ENCODE results near the gene FBLN2.

Gene FBLN2

GRCh38 chr3:13669457-13669856 is 120.5 kb downstream of the FBLN2 start:
- Histone ChIP-seq H3K4me1 (ENCODE audit: control insufficient read depth in 1 of 2, insufficient read depth in 2 of 2, low read length in 2 of 2) (no peaks in the 10 kb centered on the region), H3K4me2 (ENCODE audit: low read length) (no peak overlapping the region), H3K4me3 (ENCODE audit: low read depth, low read length) (no peak overlapping the region), H3K4ac (ENCODE audit: low read depth, low read length) (no peak overlapping the region), H3K18ac (ENCODE audit: low read length) (no peak overlapping the region), H4K91ac (ENCODE audit: low read depth, low read length) (no peak overlapping the region), H3K27ac (ENCODE audit: low read depth, low read length) (no peak overlapping the region), H2BK12ac (ENCODE audit: low read length) (no peak overlapping the region), H4K12ac (ENCODE audit: low read depth, low read length) (no peak overlapping the region), H3K36me3 (ENCODE audit: control insufficient read depth in 1 of 2, insufficient read depth in 2 of 2, low read length in 2 of 2) (no peaks in the 10 kb centered on the region), H4K8ac (ENCODE audit: low read depth, low read length) (no peak overlapping the region), H2BK5ac (ENCODE audit: low read depth, low read length, poor library complexity) (no peak overlapping the region), H2AK5ac (ENCODE audit: low read length) (no peak overlapping the region), H3K27me3 (ENCODE audit: insufficient read depth, low read length) (no peaks in the 10 kb centered on the region), H3K79me2 (ENCODE audit: control insufficient read depth, insufficient read depth, low read length, poor library complexity) (no peaks in the 10 kb centered on the region), H2AFZ (ENCODE audit: insufficient read depth, low read length, poor library complexity) (no peak overlapping the region), H2BK120ac (ENCODE audit: insufficient read depth, low read length, poor library complexity) (no peak overlapping the region), H3K9ac (ENCODE audit: low read length) (no peak overlapping the region), H3K79me1 (ENCODE audit: low read length) (no peaks in the 10 kb centered on the region), H3K9me3 (ENCODE audit: insufficient read depth, low read depth, low read length) (no peaks in the 10 kb centered on the region), H3K23ac (ENCODE audit: low read length) (no peak overlapping the region), H3K14ac (ENCODE audit: low read length) (no peak overlapping the region)
- no peak for DNase-seq
- WGBS (ENCODE audit: extremely low coverage, insufficient coverage, insufficient read length): no CpG with 5 or more reads among the region's 1 CpG

DNA sequence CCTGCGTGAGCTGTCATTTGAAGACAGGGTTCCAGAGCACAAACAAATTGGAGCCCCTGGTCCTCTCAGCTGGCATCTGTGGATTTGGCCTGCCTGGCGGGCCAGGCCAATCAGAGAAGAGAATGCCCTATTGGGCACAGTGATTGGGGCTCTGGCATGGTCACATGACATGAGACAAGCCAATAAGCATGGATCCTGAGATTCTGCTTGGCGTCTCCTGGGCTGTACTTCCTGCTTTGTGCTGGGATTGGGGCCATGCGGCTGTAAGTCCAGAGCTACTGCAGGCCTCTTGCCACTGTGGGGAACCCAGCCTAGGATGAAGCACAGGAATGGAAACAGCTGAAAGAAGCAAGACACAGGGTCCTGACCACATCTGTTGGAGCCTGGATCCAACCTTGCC is 121.4 kb downstream of the FBLN2 start:
- Histone ChIP-seq H3K9ac (ENCODE audit: low read length) (no peak overlapping the region), H3K79me2 (ENCODE audit: control insufficient read depth, insufficient read depth, low read length, poor library complexity) (no peaks in the 10 kb centered on the region), H2BK120ac (ENCODE audit: insufficient read depth, low read length, poor library complexity) (no peak overlapping the region), H3K27me3 (ENCODE audit: insufficient read depth, low read length) (no peaks in the 10 kb centered on the region), H3K14ac (ENCODE audit: low read length) (no peak overlapping the region), H4K12ac (ENCODE audit: low read depth, low read length) (no peak overlapping the region), H2AK5ac (ENCODE audit: low read length) (no peak overlapping the region), H3K4ac (ENCODE audit: low read depth, low read length) (no peak overlapping the region), H3K18ac (ENCODE audit: low read length) (no peak overlapping the region), H3K23ac (ENCODE audit: low read length) (no peak overlapping the region), H2BK12ac (ENCODE audit: low read length) (no peak overlapping the region), H2BK5ac (ENCODE audit: low read depth, low read length, poor library complexity) (no peak overlapping the region), H3K36me3 (ENCODE audit: control insufficient read depth in 1 of 2, insufficient read depth in 2 of 2, low read length in 2 of 2) (no peaks in the 10 kb centered on the region), H3K4me2 (ENCODE audit: low read length) (no peak overlapping the region), H3K4me1 (ENCODE audit: control insufficient read depth in 1 of 2, insufficient read depth in 2 of 2, low read length in 2 of 2) (no peaks in the 10 kb centered on the region), H3K27ac (ENCODE audit: low read depth, low read length) (no peak overlapping the region), H4K91ac (ENCODE audit: low read depth, low read length) (no peak overlapping the region), H4K8ac (ENCODE audit: low read depth, low read length) (no peak overlapping the region), H2AFZ (ENCODE audit: insufficient read depth, low read length, poor library complexity) (no peak overlapping the region), H3K9me3 (ENCODE audit: insufficient read depth, low read depth, low read length) (no peaks in the 10 kb centered on the region), H3K4me3 (ENCODE audit: low read depth, low read length) (no peak overlapping the region), H3K79me1 (ENCODE audit: low read length) (no peaks in the 10 kb centered on the region)
- no peak for DNase-seq
- WGBS (ENCODE audit: extremely low coverage, insufficient coverage, insufficient read length): no CpG with 5 or more reads among the region's 4 CpGs

GRCh38 chr3:13671482-13672233 is 122.7 kb downstream of the FBLN2 start:
- H3K36me3 ChIP-seq (ENCODE audit: control insufficient read depth in 1 of 2, insufficient read depth in 2 of 2, low read length in 2 of 2): no peaks in the 10 kb centered on the region

GRCh38 chr3:13673207-13673606 is 124.3 kb downstream of the FBLN2 start:
- H3K36me3 ChIP-seq (ENCODE audit: control insufficient read depth in 1 of 2, insufficient read depth in 2 of 2, low read length in 2 of 2): no peaks in the 10 kb centered on the region
- H2BK5ac ChIP-seq (ENCODE audit: low read depth, low read length, poor library complexity): no peak overlapping the region
- no peak overlapping the region for H4K12ac ChIP-seq (ENCODE audit: low read depth, low read length)

More at GRCh38 chr3:13671482-13672233, 122.7 kb downstream of the FBLN2 start:
- Histone ChIP-seq H2BK120ac (ENCODE audit: insufficient read depth, low read length, poor library complexity) (no peak overlapping the region), H3K79me2 (ENCODE audit: control insufficient read depth, insufficient read depth, low read length, poor library complexity) (no peaks in the 10 kb centered on the region), H2BK12ac (ENCODE audit: low read length) (no peak overlapping the region), H2AFZ (ENCODE audit: insufficient read depth, low read length, poor library complexity) (no peak overlapping the region), H4K91ac (ENCODE audit: low read depth, low read length) (no peak overlapping the region), H3K4me2 (ENCODE audit: low read length) (no peak overlapping the region), H3K23ac (ENCODE audit: low read length) (no peak overlapping the region), H3K14ac (ENCODE audit: low read length) (no peak overlapping the region), H3K4me3 (ENCODE audit: low read depth, low read length) (no peak overlapping the region), H4K8ac (ENCODE audit: low read depth, low read length) (no peak overlapping the region), H4K12ac (ENCODE audit: low read depth, low read length) (no peak overlapping the region), H3K4me1 (ENCODE audit: control insufficient read depth in 1 of 2, insufficient read depth in 2 of 2, low read length in 2 of 2) (no peaks in the 10 kb centered on the region), H3K4ac (ENCODE audit: low read depth, low read length) (no peak overlapping the region), H3K9me3 (ENCODE audit: insufficient read depth, low read depth, low read length) (no peaks in the 10 kb centered on the region), H3K79me1 (ENCODE audit: low read length) (no peaks in the 10 kb centered on the region), H3K9ac (ENCODE audit: low read length) (no peak overlapping the region), H3K18ac (ENCODE audit: low read length) (no peak overlapping the region), H3K27ac (ENCODE audit: low read depth, low read length) (no peak overlapping the region), H2AK5ac (ENCODE audit: low read length) (no peak overlapping the region), H2BK5ac (ENCODE audit: low read depth, low read length, poor library complexity) (no peak overlapping the region), H3K27me3 (ENCODE audit: insufficient read depth, low read length) (no peaks in the 10 kb centered on the region)
- WGBS (ENCODE audit: extremely low coverage, insufficient coverage, insufficient read length): no CpG with 5 or more reads among the region's 10 CpGs
- peak in 1 of 2 donors; percentile 22 for DNase-seq

More at GRCh38 chr3:13673207-13673606, 124.3 kb downstream of the FBLN2 start:
- H3K14ac ChIP-seq (ENCODE audit: low read length): no peak overlapping the region
- no peak overlapping the region for H4K8ac ChIP-seq (ENCODE audit: low read depth, low read length)
- no peak overlapping the region for H2BK120ac ChIP-seq (ENCODE audit: insufficient read depth, low read length, poor library complexity)
- no peak overlapping the region for H3K18ac ChIP-seq (ENCODE audit: low read length)
- H3K4ac ChIP-seq (ENCODE audit: low read depth, low read length): no peak overlapping the region
- peak in 1 of 2 donors; percentile 58 for DNase-seq
- H2AFZ ChIP-seq (ENCODE audit: insufficient read depth, low read length, poor library complexity): no peak overlapping the region
- H3K79me1 ChIP-seq (ENCODE audit: low read length): no peaks in the 10 kb centered on the region
- H3K23ac ChIP-seq (ENCODE audit: low read length): no peak overlapping the region
- no peak overlapping the region for H3K27ac ChIP-seq (ENCODE audit: low read depth, low read length)
- H3K4me2 ChIP-seq (ENCODE audit: low read length): no peak overlapping the region
- H3K4me3 ChIP-seq (ENCODE audit: low read depth, low read length): no peak overlapping the region
- no peaks in the 10 kb centered on the region for H3K27me3 ChIP-seq (ENCODE audit: insufficient read depth, low read length)
- no peak overlapping the region for H2BK12ac ChIP-seq (ENCODE audit: low read length)
- H3K9ac ChIP-seq (ENCODE audit: low read length): no peak overlapping the region
- no peaks in the 10 kb centered on the region for H3K4me1 ChIP-seq (ENCODE audit: control insufficient read depth in 1 of 2, insufficient read depth in 2 of 2, low read length in 2 of 2)
- H2AK5ac ChIP-seq (ENCODE audit: low read length): no peak overlapping the region
- H3K9me3 ChIP-seq (ENCODE audit: insufficient read depth, low read depth, low read length): no peaks in the 10 kb centered on the region
- no CpG with 5 or more reads among the region's 6 CpGs for WGBS (ENCODE audit: extremely low coverage, insufficient coverage, insufficient read length)
- H3K79me2 ChIP-seq (ENCODE audit: control insufficient read depth, insufficient read depth, low read length, poor library complexity): no peaks in the 10 kb centered on the region
- no peak overlapping the region for H4K91ac ChIP-seq (ENCODE audit: low read depth, low read length)
